ENCODE data around the gene ICAM2.

Gene ICAM2

GRCh38 chr17:64036198-64036922 lies 15.9 kb upstream of the ICAM2 start:
- no peak overlapping the region for H3K4me3 ChIP-seq (ENCODE audit: low read length)
- no peaks in the 10 kb centered on the region for H3K9me3 ChIP-seq (replicated peaks; ENCODE audit: insufficient read depth, low read length)
- peaks cover 4% of the 10 kb centered on the region for H3K79me2 ChIP-seq (ENCODE audit: low read length)
- peaks cover 57% of the 10 kb centered on the region for H3F3A ChIP-seq (ENCODE audit: insufficient read depth, low read length)
- DNase-seq, result no peak
- H4K20me1 ChIP-seq (ENCODE audit: insufficient read depth, low read length), result no peaks in the 10 kb centered on the region
- H3K27ac ChIP-seq (ENCODE audit: low read length), result no peak overlapping the region
- H3K36me3 ChIP-seq (replicated peaks; ENCODE audit: insufficient read depth, low read length), result peaks cover 12% of the 10 kb centered on the region
- no peak overlapping the region for H2AFZ ChIP-seq (ENCODE audit: low read length)
- H3K4me1 ChIP-seq (ENCODE audit: low read length), result no peaks in the 10 kb centered on the region
- TF ChIP-seq EZH2 (optimal IDR thresholded peaks at IDR 0.05; ENCODE audit: low read depth, low read length), result no peak
- H3K9me2 ChIP-seq (replicated peaks; ENCODE audit: insufficient read depth, low read length), result no peaks in the 10 kb centered on the region
- no peak overlapping the region for H3K4me2 ChIP-seq (ENCODE audit: low read depth, low read length)
- H3K27me3 ChIP-seq (replicated peaks; ENCODE audit: insufficient read depth, low read length), result no peaks in the 10 kb centered on the region
- H3K9ac ChIP-seq (ENCODE audit: low read length), result no peak overlapping the region

GRCh38 chr17:64032081-64032480 lies 11.6 kb upstream of the ICAM2 start:
- Histone ChIP-seq H3K9me2 (replicated peaks; ENCODE audit: insufficient read depth, low read length) (no peaks in the 10 kb centered on the region), H3K27ac (ENCODE audit: low read length) (no peak overlapping the region), H3K79me2 (ENCODE audit: low read length) (no peaks in the 10 kb centered on the region), H3K4me1 (ENCODE audit: low read length) (no peaks in the 10 kb centered on the region), H3K27me3 (replicated peaks; ENCODE audit: insufficient read depth, low read length) (no peaks in the 10 kb centered on the region), H3K4me2 (ENCODE audit: low read depth, low read length) (no peak overlapping the region), H3K36me3 (replicated peaks; ENCODE audit: insufficient read depth, low read length) (0 out of 2 replicates have a peak, but pooled peaks cover 2% of the 10 kb centered on the region), H4K20me1 (ENCODE audit: insufficient read depth, low read length) (no peaks in the 10 kb centered on the region), H3K9ac (ENCODE audit: low read length) (no peak overlapping the region), H3K4me3 (ENCODE audit: low read length) (no peak overlapping the region), H2AFZ (ENCODE audit: low read length) (no peak overlapping the region), H3F3A (ENCODE audit: insufficient read depth, low read length) (peaks cover 53% of the 10 kb centered on the region), H3K9me3 (replicated peaks; ENCODE audit: insufficient read depth, low read length) (no peaks in the 10 kb centered on the region)
- no peak for DNase-seq
- TF ChIP-seq EZH2 (optimal IDR thresholded peaks at IDR 0.05; ENCODE audit: low read depth, low read length), result no peak
- no peak for TF ChIP-seq EZH2phosphoT487 (IDR thresholded peaks at IDR 0.05; ENCODE audit: low read length)
- TF ChIP-seq CTCF (IDR thresholded peaks at IDR 0.05; ENCODE audit: low read length), result no peak

GRCh38 chr17:64028874-64029464 lies 8.5 kb upstream of the ICAM2 start:
- peak; percentile 67 for DNase-seq
- Histone ChIP-seq H4K20me1 (ENCODE audit: insufficient read depth, low read length) (no peaks in the 10 kb centered on the region), H3K27me3 (replicated peaks; ENCODE audit: insufficient read depth, low read length) (no peaks in the 10 kb centered on the region), H3K4me2 (ENCODE audit: low read depth, low read length) (no peak overlapping the region), H3F3A (ENCODE audit: insufficient read depth, low read length) (peaks cover 52% of the 10 kb centered on the region), H3K4me1 (ENCODE audit: low read length) (no peaks in the 10 kb centered on the region), H2AFZ (ENCODE audit: low read length) (no peak overlapping the region), H3K9me3 (replicated peaks; ENCODE audit: insufficient read depth, low read length) (no peaks in the 10 kb centered on the region), H3K36me3 (replicated peaks; ENCODE audit: insufficient read depth, low read length) (no peaks in the 10 kb centered on the region), H3K27ac (ENCODE audit: low read length) (no peak overlapping the region), H3K4me3 (ENCODE audit: low read length) (no peak overlapping the region), H3K79me2 (ENCODE audit: low read length) (no peaks in the 10 kb centered on the region), H3K9me2 (replicated peaks; ENCODE audit: insufficient read depth, low read length) (no peaks in the 10 kb centered on the region), H3K9ac (ENCODE audit: low read length) (no peak overlapping the region)
- no peak for TF ChIP-seq EZH2 (optimal IDR thresholded peaks at IDR 0.05; ENCODE audit: low read depth, low read length)
- TF ChIP-seq CTCF (IDR thresholded peaks at IDR 0.05; ENCODE audit: low read length), result peak; percentile 57
- no peak for TF ChIP-seq EZH2phosphoT487 (IDR thresholded peaks at IDR 0.05; ENCODE audit: low read length)
